ENCODE results near the gene LMNA.

Gene LMNA

GRCh38 chr1:156145650-156146019 lies 31.1 kb downstream of the LMNA start:
- no peak for TF ChIP-seq CTCF (conservative IDR thresholded peaks at IDR 0.05; ENCODE audit: control insufficient read depth, insufficient read depth, low read depth, low read length)
- DNase-seq (ENCODE audit: low read depth), result no peak

GRCh38 chr1:156146020-156146768 lies 31.7 kb downstream of the LMNA start:
- peak; percentile 94 for DNase-seq (ENCODE audit: low read depth)
- H3K4me3 ChIP-seq (ENCODE audit: control insufficient read depth, low read depth, low read length), result no peak overlapping the region
- peak; percentile 64 for TF ChIP-seq CTCF (conservative IDR thresholded peaks at IDR 0.05; ENCODE audit: control insufficient read depth, insufficient read depth, low read depth, low read length)

More at GRCh38 chr1:156145650-156146019, 31.1 kb downstream of the LMNA start:
- no peak overlapping the region for H3K4me3 ChIP-seq (ENCODE audit: control insufficient read depth, low read depth, low read length)

GRCh38 chr1:156146769-156147405 lies 32.4 kb downstream of the LMNA start:
- no peak overlapping the region for H3K4me3 ChIP-seq (ENCODE audit: control insufficient read depth, low read depth, low read length)
- TF ChIP-seq CTCF (conservative IDR thresholded peaks at IDR 0.05; ENCODE audit: control insufficient read depth, insufficient read depth, low read depth, low read length), result no peak
- no peak for DNase-seq (ENCODE audit: low read depth)

- TF ChIP-seq CTCF (conservative IDR thresholded peaks at IDR 0.05; ENCODE audit: control insufficient read depth, insufficient read depth, low read depth, low read length), result no peak
- DNase-seq (ENCODE audit: low read depth), result no peak
- H3K4me3 ChIP-seq (ENCODE audit: control insufficient read depth, low read depth, low read length), result no peak overlapping the region
These were observed 33.7 kb downstream of the LMNA start for GRCh38 chr1:156148216-156148615.

- no peak for DNase-seq (ENCODE audit: low read depth)
- TF ChIP-seq CTCF (conservative IDR thresholded peaks at IDR 0.05; ENCODE audit: control insufficient read depth, insufficient read depth, low read depth, low read length), result no peak
- H3K4me3 ChIP-seq (ENCODE audit: control insufficient read depth, low read depth, low read length), result no peak overlapping the region
These were observed 35.1 kb downstream of the LMNA start for GRCh38 chr1:156149374-156150332.

- no peak for TF ChIP-seq CTCF (conservative IDR thresholded peaks at IDR 0.05; ENCODE audit: control insufficient read depth, insufficient read depth, low read depth, low read length)
- no peak for DNase-seq (ENCODE audit: low read depth)
- H3K4me3 ChIP-seq (ENCODE audit: control insufficient read depth, low read depth, low read length), result no peak overlapping the region
These were observed 36.0 kb downstream of the LMNA start for GRCh38 chr1:156150333-156151011.

Data from fibroblast of mammary gland (primary cell).